Testis (tissue), 2 donors: Measurements from ENCODE around the gene CNNM3.

Experiments
- POLR2A ChIP-seq: fragments of 450-650 bp; IDR thresholded peaks from one replicate; pipeline ENCODE4 v1.6.1; 2017; ENCODE audit warnings: antibody characterized with exemption, mild to moderate bottlenecking, moderate library complexity
- TF ChIP-seq, protein P1 (sequence below), 3 experiments: fragments of 450-650 bp in 2 of 3; fragments of 200-600 bp in 1 of 3; sonication (generic) in 1 of 3; IDR thresholded peaks; one replicate each; pipeline ENCODE4 v1.5.1; 2016 to 2019; ENCODE audit warnings: antibody characterized with exemption in 3 of 3, mild to moderate bottlenecking in 2 of 3, moderate library complexity in 1 of 3

DNA sequence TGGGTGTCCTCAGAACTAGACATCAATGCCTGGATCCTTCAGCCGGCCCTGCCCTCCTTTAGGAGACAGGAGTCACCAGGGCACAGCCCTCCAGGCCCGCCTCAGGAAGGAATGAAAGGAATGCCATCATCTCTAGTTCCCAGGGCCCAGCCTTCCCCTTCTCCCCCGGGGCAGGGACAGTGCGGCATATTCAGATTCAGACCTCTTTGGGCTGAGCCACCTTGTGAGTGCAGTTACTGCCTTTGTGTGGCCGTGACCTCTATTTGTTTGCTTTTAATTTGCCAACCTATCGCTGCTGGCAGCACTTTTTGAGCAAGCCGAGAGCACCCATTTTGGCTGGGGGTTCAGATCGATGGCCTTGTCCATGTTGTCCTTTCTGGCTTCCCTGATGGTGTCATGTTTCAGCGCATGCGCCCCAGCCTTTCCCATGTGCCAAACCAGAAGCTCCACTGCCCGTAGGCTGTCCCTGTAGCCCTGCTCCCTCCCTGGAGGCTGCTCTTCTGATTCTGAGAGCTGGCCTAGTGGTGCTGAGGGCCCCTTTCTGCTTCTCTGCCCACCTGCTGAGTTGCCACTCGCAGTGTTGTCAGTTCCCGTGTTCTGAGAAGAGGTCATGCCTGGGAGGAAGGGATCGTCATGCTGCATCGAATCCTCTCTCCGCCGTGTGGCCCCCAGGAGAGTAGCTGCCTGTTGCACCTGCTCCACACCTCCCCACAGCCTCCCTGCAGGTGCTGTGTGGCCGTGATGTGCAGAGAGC, 16.9 kb downstream of the CNNM3 start:
- TF ChIP-seq, protein P1, sequence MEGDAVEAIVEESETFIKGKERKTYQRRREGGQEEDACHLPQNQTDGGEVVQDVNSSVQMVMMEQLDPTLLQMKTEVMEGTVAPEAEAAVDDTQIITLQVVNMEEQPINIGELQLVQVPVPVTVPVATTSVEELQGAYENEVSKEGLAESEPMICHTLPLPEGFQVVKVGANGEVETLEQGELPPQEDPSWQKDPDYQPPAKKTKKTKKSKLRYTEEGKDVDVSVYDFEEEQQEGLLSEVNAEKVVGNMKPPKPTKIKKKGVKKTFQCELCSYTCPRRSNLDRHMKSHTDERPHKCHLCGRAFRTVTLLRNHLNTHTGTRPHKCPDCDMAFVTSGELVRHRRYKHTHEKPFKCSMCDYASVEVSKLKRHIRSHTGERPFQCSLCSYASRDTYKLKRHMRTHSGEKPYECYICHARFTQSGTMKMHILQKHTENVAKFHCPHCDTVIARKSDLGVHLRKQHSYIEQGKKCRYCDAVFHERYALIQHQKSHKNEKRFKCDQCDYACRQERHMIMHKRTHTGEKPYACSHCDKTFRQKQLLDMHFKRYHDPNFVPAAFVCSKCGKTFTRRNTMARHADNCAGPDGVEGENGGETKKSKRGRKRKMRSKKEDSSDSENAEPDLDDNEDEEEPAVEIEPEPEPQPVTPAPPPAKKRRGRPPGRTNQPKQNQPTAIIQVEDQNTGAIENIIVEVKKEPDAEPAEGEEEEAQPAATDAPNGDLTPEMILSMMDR (IDR thresholded peaks at IDR 0.05), result no peak
- TF ChIP-seq POLR2A, result no peak
